GM18868 (cell line): ENCODE data around the gene RIPK3.

ENCODE experiments used
- ATAC-seq: cut with Tn5 transposase; IDR thresholded peaks from one replicate; pipeline ENCODE4 v1.9.1; 2021; ENCODE audit warnings: mild to moderate bottlenecking, moderate library complexity; ENCODE audit not compliant: unreplicated experiment

The RIPK3 gene

GRCh38 chr14:24325041-24325530 is 14.7 kb downstream of the RIPK3 start:
- no peak for ATAC-seq

GRCh38 chr14:24324024-24324423 is 15.8 kb downstream of the RIPK3 start:
- ATAC-seq: no peak

GRCh38 chr14:24323341-24323740 is 16.4 kb downstream of the RIPK3 start:
- no peak for ATAC-seq

GRCh38 chr14:24322672-24323071 is 17.1 kb downstream of the RIPK3 start:
- ATAC-seq: no peak

- no peak for ATAC-seq
These were observed 18.4 kb downstream of the RIPK3 start for GRCh38 chr14:24321212-24321975.

- ATAC-seq: no peak
These were observed 22.5 kb downstream of the RIPK3 start for GRCh38 chr14:24317141-24317928.

DNA sequence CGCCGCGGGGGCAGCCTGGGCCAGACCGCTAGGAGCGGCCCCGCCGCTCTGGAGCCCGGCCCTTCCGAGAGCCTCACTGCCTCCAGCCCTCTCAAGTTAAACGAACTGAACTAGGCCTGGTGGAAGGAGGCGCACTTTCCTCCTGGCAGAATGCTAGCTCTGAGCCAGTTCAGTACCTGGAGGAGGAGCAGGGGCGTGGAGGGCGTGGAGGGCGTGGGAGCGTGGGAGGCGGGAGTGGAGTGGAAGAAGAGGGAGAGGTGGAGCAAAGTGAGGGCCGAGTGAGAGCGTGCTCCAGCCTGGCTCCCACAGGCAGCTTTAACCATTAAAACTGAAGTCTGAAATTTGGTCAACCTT is 23.2 kb downstream of the RIPK3 start:
- no peak for ATAC-seq

DNA sequence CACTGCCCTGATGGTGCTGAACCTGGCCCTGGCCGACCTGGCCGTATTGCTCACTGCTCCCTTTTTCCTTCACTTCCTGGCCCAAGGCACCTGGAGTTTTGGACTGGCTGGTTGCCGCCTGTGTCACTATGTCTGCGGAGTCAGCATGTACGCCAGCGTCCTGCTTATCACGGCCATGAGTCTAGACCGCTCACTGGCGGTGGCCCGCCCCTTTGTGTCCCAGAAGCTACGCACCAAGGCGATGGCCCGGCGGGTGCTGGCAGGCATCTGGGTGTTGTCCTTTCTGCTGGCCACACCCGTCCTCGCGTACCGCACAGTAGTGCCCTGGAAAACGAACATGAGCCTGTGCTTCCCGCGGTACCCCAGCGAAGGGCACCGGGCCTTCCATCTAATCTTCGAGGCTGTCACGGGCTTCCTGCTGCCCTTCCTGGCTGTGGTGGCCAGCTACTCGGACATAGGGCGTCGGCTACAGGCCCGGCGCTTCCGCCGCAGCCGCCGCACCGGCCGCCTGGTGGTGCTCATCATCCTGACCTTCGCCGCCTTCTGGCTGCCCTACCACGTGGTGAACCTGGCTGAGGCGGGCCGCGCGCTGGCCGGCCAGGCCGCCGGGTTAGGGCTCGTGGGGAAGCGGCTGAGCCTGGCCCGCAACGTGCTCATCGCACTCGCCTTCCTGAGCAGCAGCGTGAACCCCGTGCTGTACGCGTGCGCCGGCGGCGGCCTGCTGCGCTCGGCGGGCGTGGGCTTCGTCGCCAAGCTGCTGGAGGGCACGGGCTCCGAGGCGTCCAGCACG is 23.8 kb downstream of the RIPK3 start:
- ATAC-seq: no peak

DNA sequence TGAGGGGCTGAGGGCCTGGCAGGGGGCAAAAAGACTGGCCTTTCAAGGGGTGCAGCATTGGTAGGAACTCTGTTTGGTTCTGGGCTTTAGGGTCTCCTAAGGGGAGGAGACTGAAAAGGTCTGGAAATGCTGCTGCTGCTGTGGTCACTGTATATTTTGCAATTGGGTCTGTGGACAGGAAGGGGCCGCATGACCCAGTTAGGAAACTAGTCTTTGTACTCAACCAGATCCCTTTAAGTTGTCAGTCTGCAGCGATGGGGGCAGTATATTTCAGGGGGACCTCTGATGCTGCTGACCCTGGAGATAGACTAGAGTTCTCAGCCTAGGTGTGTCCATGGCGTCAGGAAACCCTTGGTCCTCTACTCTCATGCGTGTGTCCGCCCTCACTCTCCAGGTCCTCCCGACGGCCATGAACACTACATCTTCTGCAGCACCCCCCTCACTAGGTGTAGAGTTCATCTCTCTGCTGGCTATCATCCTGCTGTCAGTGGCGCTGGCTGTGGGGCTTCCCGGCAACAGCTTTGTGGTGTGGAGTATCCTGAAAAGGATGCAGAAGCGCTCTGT is 24.5 kb downstream of the RIPK3 start:
- no peak for ATAC-seq

- ATAC-seq: no peak
These were observed 25.2 kb downstream of the RIPK3 start for GRCh38 chr14:24314377-24315193.

GRCh38 chr14:24313913-24314312 is 25.9 kb downstream of the RIPK3 start:
- ATAC-seq: no peak

DNA sequence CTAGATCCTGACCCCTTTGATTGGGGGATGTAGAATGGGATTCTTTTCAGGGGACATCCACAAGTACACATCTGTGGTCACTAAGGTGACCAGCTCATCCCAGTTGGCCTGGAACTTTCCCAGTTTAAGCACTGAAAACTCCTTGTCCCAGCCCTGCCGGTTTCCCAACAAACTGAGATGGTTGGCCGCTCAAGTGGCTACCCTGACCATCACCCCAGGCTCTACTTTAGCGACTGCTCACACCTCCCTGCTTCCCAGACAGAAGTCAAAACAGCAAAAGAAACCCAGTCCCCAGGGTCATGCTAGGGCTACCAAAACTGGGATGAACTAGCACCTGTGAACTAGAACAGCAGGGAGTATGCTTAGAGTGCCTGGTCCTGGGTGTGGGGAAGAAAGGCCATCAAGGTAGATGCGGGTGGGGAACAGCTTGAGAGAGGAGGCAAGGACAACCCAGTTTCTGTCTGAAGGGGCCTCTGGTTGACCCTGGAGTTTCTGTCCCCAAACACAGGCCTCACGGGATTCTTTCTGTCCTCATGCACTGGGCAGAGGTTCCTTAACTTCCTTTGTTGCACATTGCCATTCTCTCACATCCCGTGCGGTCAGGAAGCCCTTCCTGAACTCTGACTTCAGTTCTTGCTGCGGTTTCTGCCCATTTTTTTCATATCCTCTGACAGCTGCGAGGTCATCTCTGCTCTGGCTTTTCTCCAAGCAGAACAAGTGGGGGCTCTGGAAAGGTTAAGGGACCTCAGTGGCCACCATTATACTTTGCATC is 26.9 kb downstream of the RIPK3 start:
- ATAC-seq: no peak

GRCh38 chr14:24311837-24312615 is 27.8 kb downstream of the RIPK3 start:
- no peak for ATAC-seq

DNA sequence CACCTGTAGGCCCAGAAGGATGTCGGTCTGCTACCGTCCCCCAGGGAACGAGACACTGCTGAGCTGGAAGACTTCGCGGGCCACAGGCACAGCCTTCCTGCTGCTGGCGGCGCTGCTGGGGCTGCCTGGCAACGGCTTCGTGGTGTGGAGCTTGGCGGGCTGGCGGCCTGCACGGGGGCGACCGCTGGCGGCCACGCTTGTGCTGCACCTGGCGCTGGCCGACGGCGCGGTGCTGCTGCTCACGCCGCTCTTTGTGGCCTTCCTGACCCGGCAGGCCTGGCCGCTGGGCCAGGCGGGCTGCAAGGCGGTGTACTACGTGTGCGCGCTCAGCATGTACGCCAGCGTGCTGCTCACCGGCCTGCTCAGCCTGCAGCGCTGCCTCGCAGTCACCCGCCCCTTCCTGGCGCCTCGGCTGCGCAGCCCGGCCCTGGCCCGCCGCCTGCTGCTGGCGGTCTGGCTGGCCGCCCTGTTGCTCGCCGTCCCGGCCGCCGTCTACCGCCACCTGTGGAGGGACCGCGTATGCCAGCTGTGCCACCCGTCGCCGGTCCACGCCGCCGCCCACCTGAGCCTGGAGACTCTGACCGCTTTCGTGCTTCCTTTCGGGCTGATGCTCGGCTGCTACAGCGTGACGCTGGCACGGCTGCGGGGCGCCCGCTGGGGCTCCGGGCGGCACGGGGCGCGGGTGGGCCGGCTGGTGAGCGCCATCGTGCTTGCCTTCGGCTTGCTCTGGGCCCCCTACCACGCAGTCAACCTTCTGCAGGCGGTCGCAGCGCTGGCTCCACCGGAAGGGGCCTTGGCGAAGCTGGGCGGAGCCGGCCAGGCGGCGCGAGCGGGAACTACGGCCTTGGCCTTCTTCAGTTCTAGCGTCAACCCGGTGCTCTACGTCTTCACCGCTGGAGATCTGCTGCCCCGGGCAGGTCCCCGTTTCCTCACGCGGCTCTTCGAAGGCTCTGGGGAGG is 28.9 kb downstream of the RIPK3 start, which contains the start of gene LTB4R:
TSS of gene LTB4R (plus strand) at position 857 of the 959 bp plus-strand sequence. CDS start 4,150 bp downstream, outside the sequence.
- peak; percentile 67 for ATAC-seq

GRCh38 chr14:24310265-24310645 is 29.5 kb downstream of the RIPK3 start:
- no peak for ATAC-seq

DNA sequence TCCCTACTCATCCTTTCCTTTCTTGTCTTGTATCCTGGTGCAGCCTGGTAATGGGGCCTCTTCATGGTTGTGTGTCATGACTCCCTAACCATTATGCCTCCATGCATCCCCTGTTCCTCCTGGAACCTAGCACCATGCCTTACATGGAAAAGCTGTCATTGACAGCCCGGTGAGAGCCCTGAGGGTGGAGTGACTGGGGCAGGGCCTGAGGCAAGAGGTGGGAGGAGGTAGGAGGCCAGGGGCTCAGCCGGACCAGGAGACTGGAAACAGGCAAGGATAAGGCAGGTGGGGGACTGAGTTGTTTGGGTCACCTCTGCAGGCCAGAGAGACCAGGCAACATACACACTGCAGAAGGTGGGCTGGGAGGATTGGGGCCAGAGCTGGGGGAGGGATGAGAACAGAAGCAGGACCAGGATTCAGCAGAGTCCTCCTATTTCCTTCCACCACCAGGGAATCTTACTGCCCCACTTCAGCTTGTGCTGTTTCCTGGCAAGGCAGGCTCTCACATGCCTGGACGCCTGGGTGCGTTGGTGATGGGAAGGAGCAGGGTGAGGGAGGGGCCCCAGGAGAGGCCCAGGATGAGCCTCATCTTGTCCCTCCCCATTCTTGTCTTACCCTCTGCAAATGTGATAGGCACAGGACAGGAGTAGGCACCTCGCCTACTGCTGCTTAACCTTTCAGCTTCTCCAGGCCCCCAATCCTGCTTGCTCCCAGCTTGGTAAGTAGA is 30.1 kb downstream of the RIPK3 start, which contains the start of gene LTB4R2:
TSS of gene LTB4R2 (plus strand) at position 603 of the 727 bp plus-strand sequence. CDS start 525 bp downstream, outside the sequence.
- no peak for ATAC-seq
